ENCODE results near the gene BEND5.

Gene BEND5

GRCh38 chr1:48678710-48679505 lies 97.8 kb downstream of the BEND5 start:
- no peak for DNase-seq
